ENCODE data around the gene MEN1. TPM values are rescaled to one million over a fixed set of nuclear protein-coding genes. Genes with fewer than 3 reads are reported as not detected.

Gene MEN1
- 10 to 100 TPM; 33.8 to 36.3 TPM for total RNA-seq

DNA sequence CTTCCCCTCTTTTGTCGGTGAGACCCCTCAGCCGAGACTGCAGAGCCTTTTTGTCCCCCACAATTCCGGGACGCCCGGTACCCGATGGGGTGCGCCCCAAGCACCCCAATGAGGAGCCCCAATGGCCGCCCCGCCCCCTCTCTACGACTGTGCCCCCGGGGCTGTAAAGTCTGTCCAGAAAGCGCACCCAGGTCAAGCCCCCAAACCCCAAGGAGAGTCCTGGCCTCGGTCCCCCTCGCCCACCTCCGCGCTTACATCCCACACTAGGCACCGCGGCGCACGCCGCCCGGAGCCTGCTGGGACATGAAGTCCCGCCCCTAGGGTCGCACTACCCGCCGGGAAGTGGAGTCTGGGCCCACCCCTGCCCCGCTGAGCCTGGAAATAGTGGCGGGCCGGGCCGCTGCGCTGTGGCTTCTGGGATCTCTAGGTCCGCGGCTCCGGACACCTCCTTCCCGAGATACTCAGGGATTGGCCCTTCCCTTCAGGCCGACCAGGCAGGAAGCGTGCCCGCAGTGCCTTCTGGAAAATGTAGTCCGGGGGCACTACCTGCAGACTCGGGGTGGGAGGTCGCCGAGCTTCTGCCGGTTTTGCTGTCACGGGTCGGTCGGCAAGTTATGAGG lies at the start of gene MEN1:
Gene MEN1 (minus strand): TSS at position 281 of the 620 bp plus-strand sequence. CDS start 442 bp downstream, outside the sequence.
- peak within 1 kb of the TSS; percentile 89 for H3K27ac Mint-ChIP-seq
- ATAC-seq (replicated peaks in 1 of 2) (peak; percentile 94), DNase-seq (peak; percentile 79 to 82)
- H3K4me1 Mint-ChIP-seq (ENCODE audit: low read depth): peaks cover 17% of the 10 kb centered on the region
- H3K4me3 Mint-ChIP-seq: peak within 1 kb of the TSS; percentile 98
- no peaks in the 10 kb centered on the region for H3K9me3 Mint-ChIP-seq
- H3K36me3 Mint-ChIP-seq (ENCODE audit: insufficient read depth in 2 of 2): peaks cover 0 to 6% of the 10 kb centered on the region in 2 donors
- H3K27me3 Mint-ChIP-seq (ENCODE audit: low read depth): no peaks in the 10 kb centered on the region

DNA sequence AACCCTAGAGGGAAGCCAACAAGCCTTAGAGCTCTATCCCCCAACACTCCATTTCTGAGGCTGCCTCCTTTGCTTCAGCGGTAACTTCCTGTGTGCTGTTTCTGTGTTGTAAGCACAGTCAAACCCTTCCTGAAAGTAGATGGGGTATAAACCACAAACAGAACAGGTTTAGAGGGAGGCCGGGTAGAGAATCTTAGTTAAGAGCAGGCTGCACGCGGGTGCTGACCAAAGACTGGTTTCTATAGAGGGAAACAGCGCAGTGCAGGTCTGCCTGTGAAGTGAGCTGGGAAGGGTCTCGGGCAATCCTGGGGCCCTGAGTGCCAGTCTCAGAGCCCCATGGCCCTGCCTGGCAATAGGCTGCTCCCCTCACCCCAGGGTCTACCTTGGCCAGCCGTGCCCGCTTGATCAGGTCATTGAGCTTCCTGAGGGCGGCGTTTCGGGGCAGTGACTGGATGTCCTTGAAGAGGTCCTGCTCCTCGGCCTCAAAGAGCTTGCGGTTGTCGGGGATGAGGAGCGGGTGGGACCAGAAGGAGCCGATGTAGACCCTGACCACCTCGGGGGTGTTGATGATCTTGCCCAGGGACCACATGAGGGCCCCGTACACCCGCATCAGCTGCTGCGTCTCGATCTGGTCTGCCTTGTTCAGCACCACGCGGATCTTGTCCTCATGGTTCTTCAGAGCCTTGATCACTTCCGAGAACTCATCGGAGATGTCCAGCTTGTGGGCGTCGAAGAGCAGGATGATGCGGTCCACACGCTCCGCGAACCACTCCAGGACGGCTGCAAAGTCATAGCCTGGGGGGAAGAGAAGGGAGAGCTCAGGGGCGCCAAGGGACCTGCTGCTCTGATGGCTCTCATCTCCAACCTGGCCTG lies 49.4 kb upstream of the MEN1 start:
- peak; percentile 77 to 85 for DNase-seq
- peaks cover 7 to 26% of the 10 kb centered on the region in 2 donors for H3K36me3 Mint-ChIP-seq (ENCODE audit: insufficient read depth in 2 of 2)

DNA sequence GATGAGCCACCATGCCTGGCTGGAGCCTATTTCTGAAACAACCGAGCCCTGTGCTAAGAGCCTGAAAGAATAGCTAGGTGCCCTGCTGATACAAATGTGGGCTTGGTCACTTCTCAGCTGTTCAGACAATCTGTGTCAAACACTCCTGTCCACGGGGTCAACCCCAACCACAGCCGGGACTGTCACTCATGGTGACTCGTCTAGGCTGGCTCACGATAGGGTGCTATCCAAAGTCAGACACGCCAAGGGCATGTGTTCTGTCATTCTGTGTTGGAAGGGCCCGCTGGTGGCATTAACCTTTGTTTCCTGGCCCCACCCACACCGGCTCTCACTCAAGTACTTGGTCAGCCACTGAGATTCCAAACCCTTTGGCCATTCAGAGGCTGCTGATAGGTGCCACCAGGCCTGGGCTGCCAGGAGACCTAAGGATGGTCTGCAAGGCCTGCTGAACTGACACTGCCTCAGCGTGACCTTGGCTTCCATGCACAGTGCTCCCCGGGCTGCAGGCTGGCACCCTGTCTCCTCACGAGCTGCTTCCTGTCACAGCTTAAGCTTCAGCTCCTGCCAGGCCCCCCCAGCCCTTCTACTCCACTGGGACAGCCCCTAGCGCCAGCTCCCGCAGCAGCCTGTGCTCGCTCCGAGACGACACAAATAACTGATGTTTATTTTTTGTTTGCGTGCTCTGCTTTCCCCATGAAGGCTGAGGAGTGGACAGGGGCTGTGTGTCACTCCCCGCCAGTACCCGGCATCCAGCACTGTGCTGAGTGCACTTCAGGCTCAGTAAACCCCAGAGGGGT lies 48.3 kb upstream of the MEN1 start:
- peaks cover 95% of the 10 kb centered on the region for H3K4me1 Mint-ChIP-seq (ENCODE audit: low read depth)
- H3K36me3 Mint-ChIP-seq (ENCODE audit: insufficient read depth in 2 of 2): peaks cover 12 to 30% of the 10 kb centered on the region in 2 donors
- peak overlapping the region; percentile 83 to 93 for H3K4me3 Mint-ChIP-seq
- peak overlapping the region; percentile 98 for H3K27ac Mint-ChIP-seq
- H3K9me3 Mint-ChIP-seq: no peaks in the 10 kb centered on the region
- DNase-seq: peak; percentile 74 to 78
- ATAC-seq (replicated peaks in 1 of 2): peak; percentile 48 to 52
- no peaks in the 10 kb centered on the region for H3K27me3 Mint-ChIP-seq (ENCODE audit: low read depth)

More for the DNA sequence above, 49.4 kb upstream of the MEN1 start:
- H3K27ac Mint-ChIP-seq: peak overlapping the region; percentile 98
- peaks cover 95% of the 10 kb centered on the region for H3K4me1 Mint-ChIP-seq (ENCODE audit: low read depth)
- H3K4me3 Mint-ChIP-seq: peak overlapping the region; percentile 83 to 93
- H3K27me3 Mint-ChIP-seq (ENCODE audit: low read depth): no peaks in the 10 kb centered on the region
- H3K9me3 Mint-ChIP-seq: no peaks in the 10 kb centered on the region
- ATAC-seq (replicated peaks in 1 of 2): peak; percentile 64 to 76

DNA sequence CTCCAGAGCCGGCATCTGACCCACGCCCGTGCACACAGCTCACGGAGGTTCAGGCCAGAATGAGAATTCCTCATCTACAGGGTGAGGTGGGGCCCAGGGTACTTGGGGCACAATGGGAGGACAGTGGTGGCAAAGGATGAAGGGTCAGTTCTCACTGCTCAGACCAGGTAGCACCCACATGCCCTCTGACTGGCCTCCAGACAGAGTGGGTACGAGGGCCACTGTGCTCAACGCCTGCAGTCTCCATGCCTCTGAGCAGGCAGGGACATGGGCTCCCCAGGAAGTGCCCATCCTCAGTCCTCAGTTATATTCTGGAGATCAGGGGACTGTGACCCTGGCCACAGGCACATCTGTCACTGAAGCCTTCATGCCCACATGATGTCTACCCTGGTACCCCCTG lies 47.1 kb upstream of the MEN1 start:
- Mint-ChIP-seq H3K27ac (peak overlapping the region; percentile 24), H3K4me3 (peak overlapping the region; percentile 40 to 53), H3K9me3 (no peaks in the 10 kb centered on the region), H3K36me3 (ENCODE audit: insufficient read depth in 2 of 2) (peaks cover 15 to 32% of the 10 kb centered on the region in 2 donors), H3K27me3 (ENCODE audit: low read depth) (no peaks in the 10 kb centered on the region), H3K4me1 (ENCODE audit: low read depth) (peaks cover 95% of the 10 kb centered on the region)
- ATAC-seq (replicated peaks in 1 of 2) (no peak), DNase-seq (no peak)

DNA sequence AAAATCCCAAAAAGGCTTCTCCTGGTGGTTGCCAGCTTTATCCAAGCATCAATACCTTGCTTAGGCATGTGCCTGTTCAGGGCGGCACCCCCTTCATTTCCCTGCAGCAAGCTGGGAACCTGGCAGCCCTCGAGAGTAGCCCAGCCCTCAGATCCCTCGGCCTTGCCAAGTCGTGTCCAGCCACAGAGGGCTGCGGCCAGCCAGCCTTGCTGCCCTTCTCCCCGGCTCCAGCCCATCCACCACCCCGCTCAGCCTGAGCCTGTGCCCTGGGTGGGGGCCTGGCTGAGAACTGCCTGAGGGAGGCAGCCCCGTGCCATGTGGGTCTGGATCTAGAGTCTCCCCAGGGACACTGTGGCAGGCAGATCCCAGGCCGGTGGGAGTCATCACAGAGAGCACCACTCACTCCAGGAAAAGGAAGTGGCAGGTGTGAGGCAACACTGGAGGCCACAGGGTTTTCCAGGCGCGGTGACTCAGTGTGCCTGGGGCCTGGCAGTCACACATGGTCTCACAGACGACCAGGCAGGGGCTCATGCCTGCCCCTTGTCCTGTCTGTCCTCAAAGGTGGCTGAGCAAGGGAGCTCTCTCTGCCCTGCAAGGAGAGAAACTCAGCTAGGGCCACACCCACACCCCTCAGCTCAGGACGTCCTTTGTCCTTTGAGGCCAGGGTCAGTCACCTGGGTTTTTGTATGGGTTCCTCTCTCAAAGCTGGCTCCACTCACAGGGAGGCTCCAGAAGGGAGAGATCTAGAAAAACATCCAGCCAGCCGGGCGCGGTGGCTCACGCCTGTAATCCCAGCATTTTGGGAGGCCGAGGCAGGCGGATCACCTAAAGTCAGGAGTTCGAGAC lies 46.3 kb upstream of the MEN1 start:
- ATAC-seq (replicated peaks in 1 of 2) (peak; percentile 31 to 51), DNase-seq (peak; percentile 83)
- H3K27ac Mint-ChIP-seq: peak overlapping the region; percentile 91
- H3K27me3 Mint-ChIP-seq (ENCODE audit: low read depth): no peaks in the 10 kb centered on the region
- peaks cover 96% of the 10 kb centered on the region for H3K4me1 Mint-ChIP-seq (ENCODE audit: low read depth)
- H3K4me3 Mint-ChIP-seq: peak overlapping the region; percentile 67 to 91
- peaks cover 15 to 32% of the 10 kb centered on the region in 2 donors for H3K36me3 Mint-ChIP-seq (ENCODE audit: insufficient read depth in 2 of 2)
- no peaks in the 10 kb centered on the region for H3K9me3 Mint-ChIP-seq

DNA sequence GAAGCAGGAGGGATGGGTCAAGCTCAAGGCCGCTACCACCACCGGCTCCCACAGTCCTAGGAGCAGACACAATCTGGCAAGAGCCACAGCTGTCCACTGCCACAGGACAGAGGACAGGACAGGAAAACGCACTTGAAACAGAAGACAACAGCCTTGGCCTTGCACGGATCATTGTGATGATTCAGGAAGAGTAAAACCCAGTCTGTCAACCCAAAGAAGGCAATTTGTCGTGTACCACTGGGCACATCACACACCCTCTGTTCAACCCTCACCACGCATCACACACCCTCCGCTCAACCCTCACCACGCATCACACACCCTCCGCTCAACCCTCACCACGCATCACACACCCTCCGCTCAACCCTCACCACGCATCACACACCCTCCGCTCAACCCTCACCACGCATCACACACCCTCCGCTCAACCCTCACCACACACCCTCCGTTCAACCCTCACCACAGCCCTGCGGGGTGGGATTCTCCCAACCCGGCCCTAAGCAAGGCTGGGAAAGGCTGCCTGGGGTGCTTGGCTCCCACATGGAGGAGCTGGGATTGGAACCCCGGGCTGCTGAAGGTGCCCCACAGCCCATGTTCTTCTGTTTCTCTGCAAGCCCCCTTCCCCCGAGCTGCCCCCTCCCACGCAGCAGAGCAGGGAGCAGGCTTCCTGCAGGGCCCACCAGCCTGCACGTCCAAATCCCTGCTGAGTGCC lies 45.4 kb upstream of the MEN1 start:
- H3K4me1 Mint-ChIP-seq (ENCODE audit: low read depth): peaks cover 96% of the 10 kb centered on the region
- peak overlapping the region; percentile 67 to 91 for H3K4me3 Mint-ChIP-seq
- no peaks in the 10 kb centered on the region for H3K27me3 Mint-ChIP-seq (ENCODE audit: low read depth)
- peaks cover 15 to 32% of the 10 kb centered on the region in 2 donors for H3K36me3 Mint-ChIP-seq (ENCODE audit: insufficient read depth in 2 of 2)
- no peaks in the 10 kb centered on the region for H3K9me3 Mint-ChIP-seq
- no peak for ATAC-seq (replicated peaks in 1 of 2)
- no peak for DNase-seq
- H3K27ac Mint-ChIP-seq: peak overlapping the region; percentile 91

DNA sequence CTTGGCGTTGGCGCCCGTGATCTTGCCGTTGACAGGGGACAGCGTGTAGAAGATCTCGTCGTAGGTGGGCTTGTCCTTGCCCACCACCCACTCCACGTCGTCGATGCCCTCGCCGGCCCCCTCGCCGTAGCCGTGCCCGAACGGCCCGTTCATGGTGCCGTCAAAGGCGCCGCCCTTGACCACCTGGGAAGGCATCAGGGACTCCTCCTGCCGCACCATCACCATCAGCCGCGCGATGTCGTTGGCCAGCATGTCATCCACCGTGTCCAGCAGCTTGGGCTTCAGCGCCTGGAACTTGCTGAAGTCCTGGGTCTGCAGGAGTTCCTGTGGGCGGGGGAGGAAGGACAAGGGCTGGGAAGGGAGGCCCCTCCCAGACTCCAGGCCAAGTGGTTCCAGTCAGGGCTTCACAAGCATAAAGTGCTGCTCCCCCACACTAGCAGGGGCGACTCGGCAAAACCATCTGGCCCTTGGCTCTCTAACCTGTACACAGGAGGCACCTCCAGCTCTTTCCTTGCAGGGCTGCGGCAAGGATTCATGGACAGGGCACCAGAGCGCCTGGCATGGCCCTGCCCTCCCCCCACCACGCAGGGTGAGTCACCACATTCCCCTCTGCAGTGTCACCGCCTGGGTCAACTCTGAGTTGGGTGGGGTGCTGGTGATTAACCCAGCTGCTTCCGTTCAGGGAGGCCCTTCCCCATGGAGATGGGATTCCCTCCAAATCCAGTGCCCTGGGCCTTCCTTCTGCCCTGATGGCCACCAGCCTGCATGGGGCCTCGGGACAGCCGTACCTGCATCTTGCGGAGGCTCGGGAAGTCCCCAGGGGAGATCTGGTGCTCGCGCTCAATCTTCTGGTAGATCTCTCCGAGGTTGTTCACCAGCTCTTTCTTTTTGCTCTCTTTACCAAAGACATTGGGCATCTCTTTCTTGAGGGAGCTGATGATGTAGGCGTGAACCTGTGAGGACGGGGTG lies 44.5 kb upstream of the MEN1 start:
- no peak for ATAC-seq (replicated peaks in 1 of 2)
- DNase-seq: peak; percentile 59 to 70
- H3K36me3 Mint-ChIP-seq (ENCODE audit: insufficient read depth in 2 of 2): peaks cover 14 to 28% of the 10 kb centered on the region in 2 donors
- H3K27me3 Mint-ChIP-seq (ENCODE audit: low read depth): no peaks in the 10 kb centered on the region
- peak overlapping the region; percentile 67 to 91 for H3K4me3 Mint-ChIP-seq
- peak overlapping the region; percentile 91 for H3K27ac Mint-ChIP-seq
- no peaks in the 10 kb centered on the region for H3K9me3 Mint-ChIP-seq
- peaks cover 96% of the 10 kb centered on the region for H3K4me1 Mint-ChIP-seq (ENCODE audit: low read depth)

DNA sequence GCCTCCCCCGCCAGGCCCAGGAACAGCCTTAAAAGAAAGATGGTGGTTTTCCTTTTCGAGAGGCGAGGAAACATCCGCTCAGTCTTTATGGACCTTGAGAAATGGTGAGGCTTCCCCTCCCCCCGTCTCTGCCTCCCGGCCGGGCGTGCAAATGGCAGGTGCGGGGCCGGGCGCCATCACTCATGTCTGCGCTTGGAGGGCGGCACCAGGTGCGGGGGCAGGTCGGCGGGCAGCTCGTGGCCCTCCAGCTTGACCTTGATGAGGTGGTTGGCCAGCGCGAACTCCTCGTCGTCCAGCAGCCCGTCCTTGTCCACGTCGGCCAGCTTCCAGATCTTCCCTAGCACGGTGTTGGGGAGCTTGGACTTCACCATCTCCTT lies 43.8 kb upstream of the MEN1 start:
- H3K9me3 Mint-ChIP-seq: no peaks in the 10 kb centered on the region
- H3K4me3 Mint-ChIP-seq: peak overlapping the region; percentile 67 to 91
- H3K4me1 Mint-ChIP-seq (ENCODE audit: low read depth): peaks cover 96% of the 10 kb centered on the region
- H3K36me3 Mint-ChIP-seq (ENCODE audit: insufficient read depth in 2 of 2): peaks cover 14 to 25% of the 10 kb centered on the region in 2 donors
- H3K27ac Mint-ChIP-seq: peak overlapping the region; percentile 51
- ATAC-seq (replicated peaks in 1 of 2) (no peak), DNase-seq (no peak)
- no peaks in the 10 kb centered on the region for H3K27me3 Mint-ChIP-seq (ENCODE audit: low read depth)

DNA sequence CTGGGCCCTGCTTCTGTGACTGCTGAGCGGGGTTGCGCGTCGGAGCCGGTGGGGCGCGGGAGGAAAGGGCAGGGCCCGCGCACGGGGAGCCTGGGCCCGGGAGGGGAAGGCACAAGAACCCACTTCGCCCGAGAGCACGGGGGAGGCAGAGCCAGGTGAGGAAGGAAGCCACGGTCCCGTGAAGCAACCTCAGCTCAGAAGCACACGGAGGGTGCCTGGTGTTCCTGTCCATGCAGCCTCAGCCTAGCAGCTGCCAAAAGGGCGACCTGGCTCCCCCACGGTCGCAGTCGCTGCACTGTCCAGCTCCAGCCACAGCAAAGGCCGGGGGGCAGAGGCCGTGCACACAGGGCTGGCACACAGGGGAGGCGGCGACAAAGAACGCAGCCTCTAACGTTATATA lies 43.4 kb upstream of the MEN1 start:
- Mint-ChIP-seq H3K27me3 (ENCODE audit: low read depth) (no peaks in the 10 kb centered on the region), H3K4me3 (peak overlapping the region; percentile 67 to 91), H3K27ac (peak overlapping the region; percentile 65), H3K36me3 (ENCODE audit: insufficient read depth in 2 of 2) (peaks cover 14 to 22% of the 10 kb centered on the region in 2 donors), H3K4me1 (ENCODE audit: low read depth) (peaks cover 96% of the 10 kb centered on the region), H3K9me3 (no peaks in the 10 kb centered on the region)
- no peak for DNase-seq
- ATAC-seq (replicated peaks in 1 of 2): no peak

DNA sequence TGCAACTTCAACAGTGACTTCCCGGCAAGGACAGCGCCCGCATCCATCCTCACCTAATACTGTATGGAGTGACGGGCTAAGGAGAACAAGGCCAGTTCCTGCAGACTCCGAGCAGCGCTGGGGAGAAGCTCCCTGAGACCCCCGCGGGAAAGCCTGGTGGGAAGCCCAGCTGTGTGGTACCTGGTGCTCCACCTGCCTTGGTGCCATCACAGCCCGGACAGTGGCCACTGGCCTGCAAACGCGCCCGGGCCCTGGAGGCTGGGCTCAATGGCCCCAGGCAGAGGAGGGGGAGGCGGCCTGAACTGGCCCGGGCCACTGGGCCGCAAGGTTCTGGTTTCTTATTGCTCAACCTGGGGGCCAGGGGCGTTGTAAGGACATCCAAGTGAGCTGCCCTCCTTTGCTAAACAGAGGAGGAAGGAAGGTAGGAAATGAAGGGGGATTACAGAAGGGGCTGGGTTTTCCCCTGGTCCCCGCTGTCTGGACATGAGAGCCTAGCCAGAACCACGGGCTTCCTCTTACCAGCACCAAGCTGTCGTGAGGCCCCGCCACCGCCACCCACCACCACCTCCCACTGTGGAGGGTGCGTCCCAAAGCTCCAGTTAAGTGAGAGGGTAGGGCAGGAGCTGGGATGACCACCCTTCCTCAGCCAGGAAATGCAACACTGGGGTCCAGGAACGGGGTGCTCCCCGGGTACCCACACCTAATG lies 42.6 kb upstream of the MEN1 start:
- Mint-ChIP-seq H3K9me3 (no peaks in the 10 kb centered on the region), H3K4me3 (peak overlapping the region; percentile 67 to 91), H3K27me3 (ENCODE audit: low read depth) (no peaks in the 10 kb centered on the region), H3K27ac (peak overlapping the region; percentile 85), H3K36me3 (ENCODE audit: insufficient read depth in 2 of 2) (peaks cover 14 to 19% of the 10 kb centered on the region in 2 donors), H3K4me1 (ENCODE audit: low read depth) (peaks cover 96% of the 10 kb centered on the region)
- ATAC-seq (replicated peaks in 1 of 2) (no peak), DNase-seq (no peak)

Measured in activated T-cell treated with anti-CD3 and anti-CD28 coated beads, Interleukin-2, amount 50 U/mL, for 72 hours (primary cell).